ENCODE data around the gene PARG.
"Not testable (repeated sequence)": the region's sequence is repeated elsewhere in the genome, so short reads cannot be mapped to it uniquely, and the experiment has no call there.

The PARG gene

GRCh38 chr10:49900406-49900805 is 41.4 kb downstream of the PARG start:
- not testable (repeated sequence) for DNase-seq

GRCh38 chr10:49899999-49900398 is 41.8 kb downstream of the PARG start:
- DNase-seq: not testable (repeated sequence)

GRCh38 chr10:49890025-49890424 is 51.8 kb downstream of the PARG start:
- not testable (repeated sequence) for DNase-seq

GRCh38 chr10:49884739-49885331 is 57.0 kb downstream of the PARG start:
- DNase-seq: not testable (repeated sequence)

GRCh38 chr10:49883852-49884251 is 58.0 kb downstream of the PARG start:
- not testable (repeated sequence) for DNase-seq

GRCh38 chr10:49882327-49882726 is 59.5 kb downstream of the PARG start:
- not testable (repeated sequence) for DNase-seq

- DNase-seq: not testable (repeated sequence)
These were observed 69.1 kb downstream of the PARG start for GRCh38 chr10:49872740-49873139.

GRCh38 chr10:49871462-49871861 is 70.4 kb downstream of the PARG start:
- not testable (repeated sequence) for DNase-seq

- not testable (repeated sequence) for DNase-seq
These were observed 81.9 kb downstream of the PARG start for GRCh38 chr10:49859933-49860332.

GRCh38 chr10:49858697-49859382 is 83.0 kb downstream of the PARG start:
- not testable (repeated sequence) for DNase-seq

GRCh38 chr10:49849520-49849919 is 92.3 kb downstream of the PARG start:
- not testable (repeated sequence) for DNase-seq

GRCh38 chr10:49844775-49845595 is 96.8 kb downstream of the PARG start:
- DNase-seq: no peak

GRCh38 chr10:49842333-49842628 is 99.5 kb downstream of the PARG start:
- not testable (repeated sequence) for DNase-seq

GRCh38 chr10:49841615-49842332 is 100.1 kb downstream of the PARG start:
- no peak for DNase-seq

- DNase-seq: no peak
These were observed 104.1 kb downstream of the PARG start for GRCh38 chr10:49837685-49838084.

GRCh38 chr10:49837051-49837478 is 104.8 kb downstream of the PARG start:
- DNase-seq: no peak

GRCh38 chr10:49834976-49835375 is 106.9 kb downstream of the PARG start:
- DNase-seq: no peak

GRCh38 chr10:49834201-49834600 is 107.6 kb downstream of the PARG start:
- DNase-seq: no peak

- no peak for DNase-seq
These were observed 108.7 kb downstream of the PARG start for GRCh38 chr10:49833168-49833567.

GRCh38 chr10:49831352-49832035 is 110.3 kb downstream of the PARG start:
- DNase-seq: no peak

- no peak for DNase-seq
These were observed 111.0 kb downstream of the PARG start for GRCh38 chr10:49830846-49831245.

GRCh38 chr10:49830016-49830415 is 111.8 kb downstream of the PARG start:
- no peak for DNase-seq

GRCh38 chr10:49827297-49827696 is 114.5 kb downstream of the PARG start:
- no peak for DNase-seq

Data from hematopoietic multipotent progenitor cell treated with erythropoietin and hydrocortisone succinate and interleukin-3 and kit ligand, for 8 days (in vitro differentiated cells).